A673 (cell line): ENCODE measurements around the gene STX1A.

ENCODE experiments used
- CTCF ChIP-seq: fragments of 300-800, 200-600 bp; sonication (generic); conservative IDR thresholded peaks from 2 replicates; pipeline ENCODE4 v1.5.1; 2017; ENCODE audit warnings: low read depth, mild to moderate bottlenecking, antibody characterized with exemption, low read length, moderate library complexity, mixed read lengths
- EZH2 ChIP-seq: fragments of 200-600 bp; sonication (generic); IDR thresholded peaks from 2 replicates; pipeline ENCODE4 v1.6.1; 2017; ENCODE audit warnings: borderline replicate concordance, low read depth, mild to moderate bottlenecking, mixed read lengths, antibody characterized with exemption, low read length; ENCODE audit not compliant: poor library complexity, severe bottlenecking

DNA sequence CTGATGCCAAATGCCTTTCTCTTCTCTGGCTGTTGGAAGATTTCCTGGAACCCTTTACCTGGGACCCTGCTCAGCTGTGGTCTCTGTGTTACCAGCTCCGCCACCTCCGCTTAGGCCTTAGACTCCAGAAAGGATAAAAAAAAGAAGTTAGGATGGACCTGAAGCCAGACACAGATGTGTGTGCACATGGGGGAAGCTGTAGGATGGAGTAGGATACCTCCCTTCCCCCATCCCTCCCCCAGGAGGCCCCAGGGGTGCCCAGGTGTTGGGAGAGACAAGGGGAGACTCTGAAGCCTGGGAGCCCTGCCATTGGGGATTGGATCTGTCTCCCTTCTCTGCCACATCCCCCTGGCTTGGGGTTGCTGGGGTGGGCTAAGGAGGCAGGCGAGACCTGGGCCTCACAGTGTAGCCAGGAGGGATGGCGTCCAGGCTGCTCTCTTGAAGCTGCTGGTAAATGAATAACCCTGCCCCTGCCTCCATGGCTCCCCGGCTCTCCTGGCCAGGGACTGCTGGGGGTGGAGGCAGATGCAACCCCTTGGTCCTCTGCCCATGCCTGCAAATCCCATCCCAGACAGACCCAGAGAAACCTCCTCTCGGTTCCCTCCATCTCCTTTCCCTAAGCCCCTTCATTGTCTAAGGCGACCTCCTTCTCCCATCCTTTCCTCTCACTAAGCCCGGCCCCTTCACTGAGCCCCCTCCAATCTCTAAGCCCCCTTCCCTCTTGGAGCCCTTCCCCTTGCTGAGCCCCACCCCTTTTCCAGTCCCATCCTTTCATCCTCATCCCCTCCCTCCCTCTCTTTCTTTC lies 42.6 kb upstream of the STX1A start:
- TF ChIP-seq CTCF (no peak), EZH2 (no peak)
